GM13977 (cell line): ENCODE results near the gene KIAA0232.

Source experiments
- DNase-seq: peaks from one replicate; pipeline ENCODE4 v3.0.0; 2012; ENCODE audit warnings: low spot score
- CTCF ChIP-seq: IDR thresholded peaks from 2 replicates; pipeline ENCODE4 v1.5.1; 2012; ENCODE audit warnings: mild to moderate bottlenecking, control low read depth; ENCODE audit not compliant: insufficient read depth; ENCODE audit errors: extremely low read depth, missing control alignments
- in situ Hi-C: fragments of 300-500 bp; cut with MboI; formaldehyde crosslinking; loops from one replicate; pipeline ENCODE4 v1.12.0; 2022; ENCODE audit warnings: low sequenced_read_pairs, low pct_unique_long_range_greater_than_20kb, mixed read lengths, inconsistent platforms; ENCODE audit not compliant: unreplicated experiment

The KIAA0232 gene

DNA sequence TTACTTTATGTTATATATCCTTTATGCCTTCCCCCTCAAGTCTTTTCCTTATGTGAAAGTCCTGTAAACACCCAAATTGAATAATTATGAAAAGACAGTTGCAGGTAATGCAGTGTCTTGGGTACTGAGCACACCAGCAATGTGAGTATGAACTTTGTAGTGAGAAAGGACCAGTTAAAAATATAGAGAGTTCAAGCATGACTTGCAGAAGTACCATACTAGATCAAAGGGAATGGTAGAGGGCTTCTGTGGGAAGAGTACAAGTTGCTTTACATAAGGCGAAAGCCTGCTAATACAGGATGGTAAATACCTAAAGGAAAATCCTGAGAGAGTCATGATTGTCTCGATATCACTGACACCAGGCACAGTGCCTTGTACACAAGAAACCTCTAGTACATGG lies 25.7 kb downstream of the KIAA0232 start:
- TF ChIP-seq CTCF, result no peak
- in situ Hi-C loops, result no loop called here
- no peak for DNase-seq

- no peak for TF ChIP-seq CTCF
- DNase-seq, result no peak
- in situ Hi-C loops, result no loop called here
Measured at GRCh38 chr4:6811165-6811564, 28.6 kb downstream of the KIAA0232 start.

DNA sequence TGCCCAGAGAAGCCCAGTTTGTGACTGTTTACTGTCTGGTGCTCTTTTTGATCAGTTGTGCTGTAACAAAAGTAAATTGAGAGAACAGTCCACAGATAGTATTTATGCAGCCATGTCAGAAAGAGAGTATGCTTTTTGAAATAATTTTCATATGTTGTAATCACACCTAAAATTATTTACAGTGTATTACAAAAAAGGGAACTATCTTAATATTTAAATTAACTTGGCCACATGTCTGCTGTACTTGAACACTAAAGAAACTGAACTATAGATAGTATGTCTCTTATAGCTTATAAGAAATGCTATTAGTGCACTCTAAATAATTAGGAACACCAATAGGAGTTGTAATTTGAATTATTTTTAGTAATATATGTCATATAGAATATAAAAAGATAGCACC lies 30.2 kb downstream of the KIAA0232 start:
- DNase-seq, result no peak
- no peak for TF ChIP-seq CTCF
- in situ Hi-C loops, result no loop called here

DNA sequence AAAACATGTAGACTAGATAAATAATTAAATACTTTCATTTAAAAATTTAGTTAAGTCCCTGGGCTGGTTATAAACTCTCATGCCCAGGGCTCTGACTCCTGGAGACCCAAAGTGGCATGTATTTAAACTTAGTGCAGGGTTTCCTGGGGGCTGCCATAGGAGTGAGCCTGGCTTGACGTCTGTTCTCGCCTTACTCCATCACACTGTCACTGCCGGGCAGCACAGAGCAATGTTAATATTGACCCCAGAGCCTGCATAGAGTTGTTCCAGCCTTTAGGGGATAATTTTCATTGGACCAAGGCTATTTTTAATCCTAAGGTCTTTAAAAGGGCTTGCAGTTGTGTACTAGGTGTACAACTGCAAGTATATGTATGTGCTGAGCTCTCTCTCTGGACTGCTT lies 31.2 kb downstream of the KIAA0232 start:
- no peak for DNase-seq
- no peak for TF ChIP-seq CTCF
- in situ Hi-C loops, result no loop called here

DNA sequence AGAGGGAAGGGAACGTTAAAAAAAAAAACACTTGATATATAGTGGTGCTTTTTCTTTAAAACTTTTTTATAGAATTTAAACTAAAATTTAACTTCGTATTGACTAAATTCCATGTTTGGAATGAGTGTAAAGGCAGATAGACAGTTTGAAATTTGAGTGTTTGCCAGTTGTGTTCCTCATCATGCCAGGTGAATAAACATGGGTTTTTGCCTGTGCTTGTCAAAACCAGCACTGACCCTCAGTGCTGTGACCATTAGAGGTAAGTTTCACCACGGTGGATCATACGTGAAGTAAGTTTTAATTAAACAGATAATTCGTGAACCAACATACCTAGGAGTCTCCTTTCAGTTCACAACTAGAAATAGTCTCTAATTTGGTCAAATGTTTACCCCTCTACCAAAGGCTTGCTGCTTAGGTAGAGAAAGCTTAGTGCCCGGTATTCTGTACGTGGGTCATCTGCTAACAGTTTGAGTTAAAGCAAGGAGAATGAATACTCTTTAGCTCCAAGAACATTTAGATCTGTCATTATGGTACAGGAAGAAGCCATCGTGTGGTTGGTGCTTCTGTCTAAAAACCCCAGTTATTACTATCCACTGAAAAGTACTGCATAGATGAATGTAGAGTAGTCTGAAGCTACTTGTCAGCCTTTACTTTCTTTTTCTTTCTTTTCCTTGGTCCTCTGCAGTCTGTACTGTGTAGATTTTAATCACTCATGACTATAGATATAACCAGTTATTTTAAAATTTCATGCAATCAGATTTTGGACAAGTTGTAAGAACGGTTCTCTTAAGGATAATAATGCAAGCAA lies 32.7 kb downstream of the KIAA0232 start:
- DNase-seq, result no peak
- no peak for TF ChIP-seq CTCF
- in situ Hi-C loops, result no loop called here

DNA sequence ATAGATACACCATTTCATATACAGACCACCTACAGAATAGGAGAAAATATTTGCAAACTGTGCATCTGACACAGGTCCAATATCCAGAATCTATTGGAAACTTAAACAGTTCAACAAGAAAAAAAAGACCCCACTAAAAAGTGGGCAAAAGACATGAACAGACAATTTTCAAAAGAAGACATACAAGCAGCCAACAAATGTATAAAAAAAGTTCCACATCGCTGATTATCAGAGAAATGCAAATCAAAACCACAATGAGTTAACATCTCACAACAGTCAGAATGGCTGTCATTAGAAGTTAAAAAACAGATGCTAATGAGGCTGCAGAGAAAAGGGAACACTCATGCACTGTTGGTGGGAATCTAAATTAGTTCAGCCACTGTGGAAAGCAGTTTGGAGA lies 36.8 kb downstream of the KIAA0232 start:
- in situ Hi-C loops, result no loop called here

More for the DNA sequence above, 36.8 kb downstream of the KIAA0232 start:
- DNase-seq, result no peak
- TF ChIP-seq CTCF, result no peak
